WTC11 (cell line): ENCODE measurements around the gene DNAJC9. TPM values are rescaled to one million over a fixed set of nuclear protein-coding genes. Genes with fewer than 3 reads are reported as not detected.

Source experiments
- ATF1 ChIP-seq: sonication (generic); formaldehyde crosslinking; IDR thresholded peaks from 2 replicates; pipeline ENCODE4 v1.8.1; 2023; ENCODE audit warnings: mild to moderate bottlenecking, moderate library complexity, missing genetic modification reagents
- CREB1 ChIP-seq: sonication (generic); formaldehyde crosslinking; IDR thresholded peaks from 2 replicates; pipeline ENCODE4 v1.8.0; 2023; ENCODE audit warnings: mild to moderate bottlenecking, missing genetic modification reagents
- ESRRA ChIP-seq: sonication (generic); formaldehyde crosslinking; IDR thresholded peaks from 2 replicates; pipeline ENCODE4 v1.8.1; 2022; ENCODE audit warnings: mild to moderate bottlenecking, missing genetic modification reagents, borderline replicate concordance
- ETV6 ChIP-seq: sonication (generic); formaldehyde crosslinking; IDR thresholded peaks from 2 replicates; pipeline ENCODE4 v1.8.1; 2022; ENCODE audit warnings: mild to moderate bottlenecking, missing genetic modification reagents
- FOXJ3 ChIP-seq: sonication (generic); formaldehyde crosslinking; IDR thresholded peaks from 2 replicates; pipeline ENCODE4 v1.9.0; 2021; ENCODE audit warnings: missing genetic modification reagents, mild to moderate bottlenecking, borderline replicate concordance
- FOXK1 ChIP-seq: sonication (generic); formaldehyde crosslinking; IDR thresholded peaks from 2 replicates; pipeline ENCODE4 v1.8.0; 2022; ENCODE audit warnings: mild to moderate bottlenecking, moderate library complexity, missing genetic modification reagents
- FOXP1 ChIP-seq: sonication (generic); formaldehyde crosslinking; IDR thresholded peaks from 2 replicates; pipeline ENCODE4 v1.8.0; 2022; ENCODE audit warnings: missing genetic modification reagents, mild to moderate bottlenecking, moderate library complexity, borderline replicate concordance
- GRHL2 ChIP-seq: fragments of 250-450 bp; sonication (Bioruptor Pico); IDR thresholded peaks from 2 replicates; pipeline ENCODE4 v1.8.0; 2022; ENCODE audit warnings: mild to moderate bottlenecking, moderate library complexity; ENCODE audit not compliant: insufficient replicate concordance, severe bottlenecking
- GTF2I ChIP-seq: fragments of 250-450 bp; sonication (Bioruptor Pico); conservative IDR thresholded peaks from 2 replicates; pipeline ENCODE4 v1.4.0; 2021; ENCODE audit warnings: mild to moderate bottlenecking
- NR2C2 ChIP-seq: sonication (generic); formaldehyde crosslinking; IDR thresholded peaks from 2 replicates; pipeline ENCODE4 v1.8.0; 2022; ENCODE audit warnings: mild to moderate bottlenecking, missing genetic modification reagents
- OVOL2 ChIP-seq: fragments of 250-450 bp; sonication (Bioruptor Pico); IDR thresholded peaks from 2 replicates; pipeline ENCODE4 v1.9.0; 2021; ENCODE audit warnings: mild to moderate bottlenecking, borderline replicate concordance
- SMAD3 ChIP-seq: sonication (generic); formaldehyde crosslinking; IDR thresholded peaks from 2 replicates; pipeline ENCODE4 v1.8.0; 2022; ENCODE audit warnings: missing genetic modification reagents, mild to moderate bottlenecking, borderline replicate concordance
- TEAD4 ChIP-seq: sonication (generic); formaldehyde crosslinking; IDR thresholded peaks from 2 replicates; pipeline ENCODE4 v1.8.0; 2022; ENCODE audit warnings: mild to moderate bottlenecking, missing genetic modification reagents
- ZNF138 ChIP-seq: sonication (generic); formaldehyde crosslinking; conservative IDR thresholded peaks from 2 replicates; pipeline ENCODE4 v1.8.1; 2022; ENCODE audit warnings: mild to moderate bottlenecking, moderate library complexity, missing genetic modification reagents
- ZNF317 ChIP-seq: sonication (generic); formaldehyde crosslinking; IDR thresholded peaks from 2 replicates; pipeline ENCODE4 v1.8.1; 2023; ENCODE audit warnings: low read depth, mild to moderate bottlenecking, moderate library complexity, missing genetic modification reagents, borderline replicate concordance
- ZNF416 ChIP-seq: fragments of 250-450 bp; sonication (Bioruptor Pico); IDR thresholded peaks from 2 replicates; pipeline ENCODE4 v1.9.0; 2021; ENCODE audit warnings: mild to moderate bottlenecking, inconsistent platforms
- ZNF423 ChIP-seq: fragments of 250-450 bp; sonication (Bioruptor Pico); IDR thresholded peaks from 2 replicates; pipeline ENCODE4 v2.1.2; 2022; ENCODE audit warnings: mild to moderate bottlenecking, moderate library complexity
- ZNF671 ChIP-seq: fragments of 250-450 bp; sonication (Bioruptor Pico); IDR thresholded peaks from 2 replicates; pipeline ENCODE4 v1.8.0; 2021; ENCODE audit warnings: mild to moderate bottlenecking
- total RNA-seq: library from RNA; stranded (reverse); gene quantifications from 3 replicates; pipeline ENCODE4 v1.2.3, GENCODE V29; 2021
- TF ChIP-seq, protein P1 (sequence below): sonication (generic); formaldehyde crosslinking; IDR thresholded peaks from 2 replicates; pipeline ENCODE4 v1.8.1; 2023; ENCODE audit warnings: mild to moderate bottlenecking, missing genetic modification reagents
- TF ChIP-seq, protein P2 (sequence below): sonication (generic); formaldehyde crosslinking; IDR thresholded peaks from 2 replicates; pipeline ENCODE4 v1.8.1; 2023; ENCODE audit warnings: mild to moderate bottlenecking, missing genetic modification reagents, moderate library complexity
- TF ChIP-seq, protein P3 (sequence below): fragments of 250-450 bp; sonication (Bioruptor Pico); IDR thresholded peaks from 2 replicates; pipeline ENCODE4 v1.9.0; 2021; ENCODE audit warnings: mild to moderate bottlenecking
- TF ChIP-seq, protein P4 (sequence below): sonication (generic); formaldehyde crosslinking; IDR thresholded peaks from 2 replicates; pipeline ENCODE4 v1.8.1; 2022; ENCODE audit warnings: low read depth, mild to moderate bottlenecking, moderate library complexity, missing genetic modification reagents, borderline replicate concordance
- TF ChIP-seq, protein P5 (sequence below): sonication (generic); formaldehyde crosslinking; IDR thresholded peaks from 2 replicates; pipeline ENCODE4 v1.8.0; 2022; ENCODE audit warnings: mild to moderate bottlenecking, missing genetic modification reagents
- TF ChIP-seq, protein P6 (sequence below): fragments of 250-450 bp; sonication (Bioruptor Pico); IDR thresholded peaks from 2 replicates; pipeline ENCODE4 v1.9.0; 2021; ENCODE audit warnings: mild to moderate bottlenecking
- TF ChIP-seq, protein P7 (sequence below): sonication (generic); formaldehyde crosslinking; IDR thresholded peaks from 2 replicates; pipeline ENCODE4 v1.8.0; 2023; ENCODE audit warnings: missing genetic modification reagents, mild to moderate bottlenecking, borderline replicate concordance

Gene DNAJC9
- total RNA-seq, 1 experiment from 2014 or later: 32.4 TPM

DNA sequence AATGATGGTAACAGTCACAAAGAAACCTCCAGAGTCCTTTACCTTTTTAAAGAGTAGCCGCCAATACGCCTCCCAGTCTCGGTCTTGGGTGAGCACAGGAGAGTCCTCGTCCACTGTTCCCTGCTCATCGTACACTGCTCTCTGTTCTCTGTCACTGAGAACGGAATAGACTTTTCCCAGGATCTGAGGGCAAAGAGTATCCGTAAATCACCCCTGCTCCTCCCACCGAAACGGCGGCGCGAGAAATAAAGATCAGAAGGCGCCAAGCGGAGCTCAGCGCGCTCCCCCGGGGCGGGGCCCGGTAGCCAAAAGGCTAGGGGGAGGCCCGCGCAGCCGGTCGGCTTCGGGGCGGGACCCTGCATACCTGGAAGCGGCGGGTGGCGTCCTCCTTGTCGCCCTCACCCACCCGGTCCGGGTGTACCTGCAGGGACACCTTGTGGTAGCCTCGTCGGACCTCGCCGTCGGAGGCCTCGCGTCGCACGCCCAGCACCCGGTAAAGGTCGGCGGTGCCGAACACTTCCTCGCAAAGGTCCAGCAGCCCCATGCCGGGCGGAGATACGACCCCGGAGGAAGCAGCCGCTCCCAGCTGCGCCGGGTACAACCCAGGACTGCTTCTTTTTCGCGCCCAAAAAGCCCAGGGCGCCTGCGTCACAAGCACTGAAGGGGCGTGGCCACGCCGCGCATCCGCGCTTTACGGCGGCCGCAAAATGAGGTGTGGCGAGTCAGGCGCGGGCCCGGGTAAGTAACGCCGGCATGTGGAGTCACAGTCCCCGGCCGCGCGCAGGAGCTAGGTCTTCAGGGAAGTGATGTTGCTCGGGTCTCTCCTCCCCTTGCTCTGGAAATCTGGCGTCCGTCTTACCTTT, at the start of gene DNAJC9 (continued):
- TF ChIP-seq, protein P1, sequence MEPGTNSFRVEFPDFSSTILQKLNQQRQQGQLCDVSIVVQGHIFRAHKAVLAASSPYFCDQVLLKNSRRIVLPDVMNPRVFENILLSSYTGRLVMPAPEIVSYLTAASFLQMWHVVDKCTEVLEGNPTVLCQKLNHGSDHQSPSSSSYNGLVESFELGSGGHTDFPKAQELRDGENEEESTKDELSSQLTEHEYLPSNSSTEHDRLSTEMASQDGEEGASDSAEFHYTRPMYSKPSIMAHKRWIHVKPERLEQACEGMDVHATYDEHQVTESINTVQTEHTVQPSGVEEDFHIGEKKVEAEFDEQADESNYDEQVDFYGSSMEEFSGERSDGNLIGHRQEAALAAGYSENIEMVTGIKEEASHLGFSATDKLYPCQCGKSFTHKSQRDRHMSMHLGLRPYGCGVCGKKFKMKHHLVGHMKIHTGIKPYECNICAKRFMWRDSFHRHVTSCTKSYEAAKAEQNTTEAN (CRISPR knock-in tag): peak; percentile 94
- TF ChIP-seq, protein P2, sequence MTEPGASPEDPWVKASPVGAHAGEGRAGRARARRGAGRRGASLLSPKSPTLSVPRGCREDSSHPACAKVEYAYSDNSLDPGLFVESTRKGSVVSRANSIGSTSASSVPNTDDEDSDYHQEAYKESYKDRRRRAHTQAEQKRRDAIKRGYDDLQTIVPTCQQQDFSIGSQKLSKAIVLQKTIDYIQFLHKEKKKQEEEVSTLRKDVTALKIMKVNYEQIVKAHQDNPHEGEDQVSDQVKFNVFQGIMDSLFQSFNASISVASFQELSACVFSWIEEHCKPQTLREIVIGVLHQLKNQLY (CRISPR knock-in tag): 0 out of 2 replicates have a peak, but pooled peaks have one; percentile 57
- TF ChIP-seq ZNF671 (CRISPR knock-in tag): peak; percentile 88; the same call in 1 of the 2 replicates
- peak; percentile 97 for TF ChIP-seq FOXP1
- TF ChIP-seq GTF2I (CRISPR knock-in tag): no peak
- TF ChIP-seq NR2C2 (CRISPR knock-in tag): no peak
- TF ChIP-seq, protein P3, sequence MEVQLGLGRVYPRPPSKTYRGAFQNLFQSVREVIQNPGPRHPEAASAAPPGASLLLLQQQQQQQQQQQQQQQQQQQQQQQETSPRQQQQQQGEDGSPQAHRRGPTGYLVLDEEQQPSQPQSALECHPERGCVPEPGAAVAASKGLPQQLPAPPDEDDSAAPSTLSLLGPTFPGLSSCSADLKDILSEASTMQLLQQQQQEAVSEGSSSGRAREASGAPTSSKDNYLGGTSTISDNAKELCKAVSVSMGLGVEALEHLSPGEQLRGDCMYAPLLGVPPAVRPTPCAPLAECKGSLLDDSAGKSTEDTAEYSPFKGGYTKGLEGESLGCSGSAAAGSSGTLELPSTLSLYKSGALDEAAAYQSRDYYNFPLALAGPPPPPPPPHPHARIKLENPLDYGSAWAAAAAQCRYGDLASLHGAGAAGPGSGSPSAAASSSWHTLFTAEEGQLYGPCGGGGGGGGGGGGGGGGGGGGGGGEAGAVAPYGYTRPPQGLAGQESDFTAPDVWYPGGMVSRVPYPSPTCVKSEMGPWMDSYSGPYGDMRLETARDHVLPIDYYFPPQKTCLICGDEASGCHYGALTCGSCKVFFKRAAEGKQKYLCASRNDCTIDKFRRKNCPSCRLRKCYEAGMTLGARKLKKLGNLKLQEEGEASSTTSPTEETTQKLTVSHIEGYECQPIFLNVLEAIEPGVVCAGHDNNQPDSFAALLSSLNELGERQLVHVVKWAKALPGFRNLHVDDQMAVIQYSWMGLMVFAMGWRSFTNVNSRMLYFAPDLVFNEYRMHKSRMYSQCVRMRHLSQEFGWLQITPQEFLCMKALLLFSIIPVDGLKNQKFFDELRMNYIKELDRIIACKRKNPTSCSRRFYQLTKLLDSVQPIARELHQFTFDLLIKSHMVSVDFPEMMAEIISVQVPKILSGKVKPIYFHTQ (CRISPR knock-in tag): peak; percentile 80; the same call in 1 of the 2 replicates
- peak; percentile 91 for TF ChIP-seq FOXK1 (CRISPR knock-in tag)
- TF ChIP-seq ZNF416: peak; percentile 96; the same call in 1 of the 2 replicates
- TF ChIP-seq, protein P4, sequence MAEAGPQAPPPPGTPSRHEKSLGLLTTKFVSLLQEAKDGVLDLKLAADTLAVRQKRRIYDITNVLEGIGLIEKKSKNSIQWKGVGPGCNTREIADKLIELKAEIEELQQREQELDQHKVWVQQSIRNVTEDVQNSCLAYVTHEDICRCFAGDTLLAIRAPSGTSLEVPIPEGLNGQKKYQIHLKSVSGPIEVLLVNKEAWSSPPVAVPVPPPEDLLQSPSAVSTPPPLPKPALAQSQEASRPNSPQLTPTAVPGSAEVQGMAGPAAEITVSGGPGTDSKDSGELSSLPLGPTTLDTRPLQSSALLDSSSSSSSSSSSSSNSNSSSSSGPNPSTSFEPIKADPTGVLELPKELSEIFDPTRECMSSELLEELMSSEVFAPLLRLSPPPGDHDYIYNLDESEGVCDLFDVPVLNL (CRISPR knock-in tag): peak; percentile 93
- TF ChIP-seq ZNF138 (CRISPR knock-in tag): no peak
- peak; percentile 88; the same call in 1 of the 2 replicates for TF ChIP-seq ESRRA
- TF ChIP-seq, protein P5, sequence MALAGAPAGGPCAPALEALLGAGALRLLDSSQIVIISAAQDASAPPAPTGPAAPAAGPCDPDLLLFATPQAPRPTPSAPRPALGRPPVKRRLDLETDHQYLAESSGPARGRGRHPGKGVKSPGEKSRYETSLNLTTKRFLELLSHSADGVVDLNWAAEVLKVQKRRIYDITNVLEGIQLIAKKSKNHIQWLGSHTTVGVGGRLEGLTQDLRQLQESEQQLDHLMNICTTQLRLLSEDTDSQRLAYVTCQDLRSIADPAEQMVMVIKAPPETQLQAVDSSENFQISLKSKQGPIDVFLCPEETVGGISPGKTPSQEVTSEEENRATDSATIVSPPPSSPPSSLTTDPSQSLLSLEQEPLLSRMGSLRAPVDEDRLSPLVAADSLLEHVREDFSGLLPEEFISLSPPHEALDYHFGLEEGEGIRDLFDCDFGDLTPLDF (CRISPR knock-in tag): peak; percentile 75; the same call in 1 of the 2 replicates
- TF ChIP-seq TEAD4: peak; percentile 71; the same call in 1 of the 2 replicates
- peak; percentile 92 for TF ChIP-seq SMAD3 (CRISPR knock-in tag)
- no peak for TF ChIP-seq GRHL2 (CRISPR knock-in tag)
- TF ChIP-seq, protein P6, sequence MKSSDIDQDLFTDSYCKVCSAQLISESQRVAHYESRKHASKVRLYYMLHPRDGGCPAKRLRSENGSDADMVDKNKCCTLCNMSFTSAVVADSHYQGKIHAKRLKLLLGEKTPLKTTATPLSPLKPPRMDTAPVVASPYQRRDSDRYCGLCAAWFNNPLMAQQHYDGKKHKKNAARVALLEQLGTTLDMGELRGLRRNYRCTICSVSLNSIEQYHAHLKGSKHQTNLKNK (CRISPR knock-in tag): peak; percentile 55; the same call in 1 of the 2 replicates
- TF ChIP-seq OVOL2: 0 out of 2 replicates have a peak, but pooled peaks have one; percentile 35
- no peak for TF ChIP-seq FOXJ3 (CRISPR knock-in tag)
- TF ChIP-seq ZNF423 (CRISPR knock-in tag): peak; percentile 55; the same call in 1 of the 2 replicates
- TF ChIP-seq ETV6 (CRISPR knock-in tag): peak; percentile 97
- no peak for TF ChIP-seq ZNF317 (CRISPR knock-in tag)
- peak; percentile 91 for TF ChIP-seq ATF1 (CRISPR knock-in tag)
- TF ChIP-seq, protein P7, sequence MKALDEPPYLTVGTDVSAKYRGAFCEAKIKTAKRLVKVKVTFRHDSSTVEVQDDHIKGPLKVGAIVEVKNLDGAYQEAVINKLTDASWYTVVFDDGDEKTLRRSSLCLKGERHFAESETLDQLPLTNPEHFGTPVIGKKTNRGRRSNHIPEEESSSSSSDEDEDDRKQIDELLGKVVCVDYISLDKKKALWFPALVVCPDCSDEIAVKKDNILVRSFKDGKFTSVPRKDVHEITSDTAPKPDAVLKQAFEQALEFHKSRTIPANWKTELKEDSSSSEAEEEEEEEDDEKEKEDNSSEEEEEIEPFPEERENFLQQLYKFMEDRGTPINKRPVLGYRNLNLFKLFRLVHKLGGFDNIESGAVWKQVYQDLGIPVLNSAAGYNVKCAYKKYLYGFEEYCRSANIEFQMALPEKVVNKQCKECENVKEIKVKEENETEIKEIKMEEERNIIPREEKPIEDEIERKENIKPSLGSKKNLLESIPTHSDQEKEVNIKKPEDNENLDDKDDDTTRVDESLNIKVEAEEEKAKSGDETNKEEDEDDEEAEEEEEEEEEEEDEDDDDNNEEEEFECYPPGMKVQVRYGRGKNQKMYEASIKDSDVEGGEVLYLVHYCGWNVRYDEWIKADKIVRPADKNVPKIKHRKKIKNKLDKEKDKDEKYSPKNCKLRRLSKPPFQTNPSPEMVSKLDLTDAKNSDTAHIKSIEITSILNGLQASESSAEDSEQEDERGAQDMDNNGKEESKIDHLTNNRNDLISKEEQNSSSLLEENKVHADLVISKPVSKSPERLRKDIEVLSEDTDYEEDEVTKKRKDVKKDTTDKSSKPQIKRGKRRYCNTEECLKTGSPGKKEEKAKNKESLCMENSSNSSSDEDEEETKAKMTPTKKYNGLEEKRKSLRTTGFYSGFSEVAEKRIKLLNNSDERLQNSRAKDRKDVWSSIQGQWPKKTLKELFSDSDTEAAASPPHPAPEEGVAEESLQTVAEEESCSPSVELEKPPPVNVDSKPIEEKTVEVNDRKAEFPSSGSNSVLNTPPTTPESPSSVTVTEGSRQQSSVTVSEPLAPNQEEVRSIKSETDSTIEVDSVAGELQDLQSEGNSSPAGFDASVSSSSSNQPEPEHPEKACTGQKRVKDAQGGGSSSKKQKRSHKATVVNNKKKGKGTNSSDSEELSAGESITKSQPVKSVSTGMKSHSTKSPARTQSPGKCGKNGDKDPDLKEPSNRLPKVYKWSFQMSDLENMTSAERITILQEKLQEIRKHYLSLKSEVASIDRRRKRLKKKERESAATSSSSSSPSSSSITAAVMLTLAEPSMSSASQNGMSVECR: peak; percentile 86; the same call in 1 of the 2 replicates
- peak; percentile 46 for TF ChIP-seq CREB1 (CRISPR knock-in tag)
